Measurements from ENCODE around the gene TKFC. TPM values are rescaled to one million over a fixed set of nuclear protein-coding genes. Genes with fewer than 3 reads are reported as not detected.

Gene TKFC
- total and polyA plus RNA-seq, 9 of the 15 experiments (the other 6 are each of a cell fraction or from before 2014, with no cell fraction given) = 2.0 to 61.7 (median 28.5) TPM

DNA sequence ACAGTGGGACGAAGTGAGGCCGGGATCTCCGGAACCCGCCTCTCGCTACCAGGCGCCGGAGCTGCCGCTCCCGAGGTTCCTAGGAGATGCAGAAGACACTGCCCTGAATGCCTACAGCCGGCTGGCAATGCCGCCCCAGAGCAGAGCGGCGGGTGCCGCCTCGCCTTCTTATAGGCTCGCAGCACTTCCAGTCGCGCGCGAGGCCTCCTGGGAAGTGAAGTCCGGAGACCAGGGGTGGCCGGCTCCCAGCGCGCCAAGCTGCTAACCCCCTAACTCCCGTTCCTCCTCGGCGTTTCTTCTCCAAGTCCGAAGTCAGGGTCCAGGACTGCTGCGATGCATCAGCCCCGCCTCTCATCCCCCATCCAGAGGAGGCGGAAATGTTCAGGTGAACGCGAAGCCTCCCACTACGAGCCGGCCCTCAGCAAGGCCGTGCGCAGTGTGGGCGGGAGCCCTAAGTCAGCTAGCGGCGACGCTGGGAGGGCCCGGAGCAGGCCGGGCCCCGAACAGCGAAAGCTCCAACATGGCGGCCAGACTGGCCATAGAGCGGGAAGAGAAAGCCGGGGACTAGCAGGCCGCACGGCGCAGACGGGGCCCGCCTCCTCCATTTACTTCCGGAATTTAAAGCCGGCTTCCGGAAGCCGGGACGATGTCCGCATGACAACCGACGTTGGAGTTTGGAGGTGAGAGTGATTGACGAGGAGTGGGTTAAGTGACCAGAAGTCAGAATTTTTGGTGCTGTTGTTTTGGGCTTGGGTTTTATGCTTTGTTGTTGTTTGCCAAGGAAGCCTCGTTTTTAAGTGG is 28.9 kb downstream of the TKFC start, which contains the start of the genes CYB561A3 and TMEM138 (continued):
- TF ChIP-seq, protein P1, sequence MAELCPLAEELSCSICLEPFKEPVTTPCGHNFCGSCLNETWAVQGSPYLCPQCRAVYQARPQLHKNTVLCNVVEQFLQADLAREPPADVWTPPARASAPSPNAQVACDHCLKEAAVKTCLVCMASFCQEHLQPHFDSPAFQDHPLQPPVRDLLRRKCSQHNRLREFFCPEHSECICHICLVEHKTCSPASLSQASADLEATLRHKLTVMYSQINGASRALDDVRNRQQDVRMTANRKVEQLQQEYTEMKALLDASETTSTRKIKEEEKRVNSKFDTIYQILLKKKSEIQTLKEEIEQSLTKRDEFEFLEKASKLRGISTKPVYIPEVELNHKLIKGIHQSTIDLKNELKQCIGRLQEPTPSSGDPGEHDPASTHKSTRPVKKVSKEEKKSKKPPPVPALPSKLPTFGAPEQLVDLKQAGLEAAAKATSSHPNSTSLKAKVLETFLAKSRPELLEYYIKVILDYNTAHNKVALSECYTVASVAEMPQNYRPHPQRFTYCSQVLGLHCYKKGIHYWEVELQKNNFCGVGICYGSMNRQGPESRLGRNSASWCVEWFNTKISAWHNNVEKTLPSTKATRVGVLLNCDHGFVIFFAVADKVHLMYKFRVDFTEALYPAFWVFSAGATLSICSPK (IDR thresholded peaks at IDR 0.05; ENCODE audit: borderline replicate concordance) = no peak
- TF ChIP-seq TRIM24 (IDR thresholded peaks at IDR 0.05) = peak in 1 of 2 experiments; percentile 72; a peak in 2 of 4 replicates
- no peak for TF ChIP-seq NR2F6 (CRISPR knock-in tag; IDR thresholded peaks at IDR 0.05)
- peak; percentile 76 for TF ChIP-seq CREM (IDR thresholded peaks at IDR 0.05; ENCODE audit: low read depth)
- no peak for TF ChIP-seq HDAC6 (IDR thresholded peaks at IDR 0.05; ENCODE audit: low read depth, low read length)
- TF ChIP-seq YBX1 (IDR thresholded peaks at IDR 0.05) = no peak
- peak in 1 of 2 experiments; percentile 91; a peak in 2 of 4 replicates for TF ChIP-seq HDAC1 (IDR thresholded peaks at IDR 0.05)
- no peak for TF ChIP-seq ZNF133 (CRISPR knock-in tag; IDR thresholded peaks at IDR 0.05)
- peak; percentile 41 for TF ChIP-seq C11orf30 (IDR thresholded peaks at IDR 0.05; ENCODE audit: low read depth)
- peak; percentile 95 for TF ChIP-seq ELF1 (tag; IDR thresholded peaks at IDR 0.05)
- no peak for TF ChIP-seq CC2D1A (IDR thresholded peaks at IDR 0.05)
- TF ChIP-seq, protein P2, sequence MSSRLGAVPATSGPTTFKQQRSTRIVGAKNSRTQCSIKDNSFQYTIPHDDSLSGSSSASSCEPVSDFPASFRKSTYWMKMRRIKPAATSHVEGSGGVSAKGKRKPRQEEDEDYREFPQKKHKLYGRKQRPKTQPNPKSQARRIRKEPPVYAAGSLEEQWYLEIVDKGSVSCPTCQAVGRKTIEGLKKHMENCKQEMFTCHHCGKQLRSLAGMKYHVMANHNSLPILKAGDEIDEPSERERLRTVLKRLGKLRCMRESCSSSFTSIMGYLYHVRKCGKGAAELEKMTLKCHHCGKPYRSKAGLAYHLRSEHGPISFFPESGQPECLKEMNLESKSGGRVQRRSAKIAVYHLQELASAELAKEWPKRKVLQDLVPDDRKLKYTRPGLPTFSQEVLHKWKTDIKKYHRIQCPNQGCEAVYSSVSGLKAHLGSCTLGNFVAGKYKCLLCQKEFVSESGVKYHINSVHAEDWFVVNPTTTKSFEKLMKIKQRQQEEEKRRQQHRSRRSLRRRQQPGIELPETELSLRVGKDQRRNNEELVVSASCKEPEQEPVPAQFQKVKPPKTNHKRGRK (tag; IDR thresholded peaks at IDR 0.05) = no peak
- peak; percentile 63; the same call in 1 of the 2 replicates for TF ChIP-seq VEZF1 (CRISPR knock-in tag; IDR thresholded peaks at IDR 0.05)
- 0 out of 2 replicates have a peak, but pooled peaks have one; percentile 4 for TF ChIP-seq MIER1 (IDR thresholded peaks at IDR 0.05; ENCODE audit: low read depth)
- no peak for TF ChIP-seq TCF7L2 (IDR thresholded peaks at IDR 0.05; ENCODE audit: low read depth, low read length)
- TF ChIP-seq ESRRA (IDR thresholded peaks at IDR 0.05; ENCODE audit: borderline replicate concordance, low read depth) = peak; percentile 53; the same call in 1 of the 2 replicates
- no peak for TF ChIP-seq NR3C1 (CRISPR knock-in tag; IDR thresholded peaks at IDR 0.05)
- TF ChIP-seq, protein P3, sequence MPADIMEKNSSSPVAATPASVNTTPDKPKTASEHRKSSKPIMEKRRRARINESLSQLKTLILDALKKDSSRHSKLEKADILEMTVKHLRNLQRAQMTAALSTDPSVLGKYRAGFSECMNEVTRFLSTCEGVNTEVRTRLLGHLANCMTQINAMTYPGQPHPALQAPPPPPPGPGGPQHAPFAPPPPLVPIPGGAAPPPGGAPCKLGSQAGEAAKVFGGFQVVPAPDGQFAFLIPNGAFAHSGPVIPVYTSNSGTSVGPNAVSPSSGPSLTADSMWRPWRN (IDR thresholded peaks at IDR 0.05; ENCODE audit: low read depth) = no peak
- no peak for TF ChIP-seq ZNF212 (CRISPR knock-in tag; IDR thresholded peaks at IDR 0.05)
- peak; percentile 52 for TF ChIP-seq SP2 (IDR thresholded peaks at IDR 0.05; ENCODE audit: extremely low read depth, low read depth, low read length, poor library complexity, severe bottlenecking)
- no peak for TF ChIP-seq RBM14 (IDR thresholded peaks at IDR 0.05; ENCODE audit: borderline replicate concordance, insufficient read depth, low read depth, low read length)
- TF ChIP-seq BRCA1 (IDR thresholded peaks at IDR 0.05) = no peak
- TF ChIP-seq BRCA1 (CRISPR knock-in tag; IDR thresholded peaks at IDR 0.05) = no peak
- TF ChIP-seq E2F3 (CRISPR knock-in tag; IDR thresholded peaks at IDR 0.05) = peak; percentile 92

Data from K562 (cell line).